Astrocyte (in vitro differentiated cells and primary cell): Measurements from ENCODE around the gene RASA4.
"Not testable (repeated sequence)": the region's sequence is repeated elsewhere in the genome, so short reads cannot be mapped to it uniquely, and the experiment has no call there.

Experiments used
- EZH2 ChIP-seq: IDR thresholded peaks from 2 replicates; pipeline ENCODE4 v1.6.1; 2012; ENCODE audit warnings: mild to moderate bottlenecking, low read length, inconsistent platforms; ENCODE audit not compliant: insufficient read depth
- TF ChIP-seq, protein P1 (sequence below): IDR thresholded peaks from 2 replicates; pipeline ENCODE4 v1.5.1; 2011; ENCODE audit warnings: low read depth, mild to moderate bottlenecking, inconsistent platforms, low read length, moderate library complexity; ENCODE audit not compliant: insufficient read depth

GRCh38 chr7:102532127-102532526, 84.4 kb downstream of the RASA4 start:
- TF ChIP-seq, protein P1, sequence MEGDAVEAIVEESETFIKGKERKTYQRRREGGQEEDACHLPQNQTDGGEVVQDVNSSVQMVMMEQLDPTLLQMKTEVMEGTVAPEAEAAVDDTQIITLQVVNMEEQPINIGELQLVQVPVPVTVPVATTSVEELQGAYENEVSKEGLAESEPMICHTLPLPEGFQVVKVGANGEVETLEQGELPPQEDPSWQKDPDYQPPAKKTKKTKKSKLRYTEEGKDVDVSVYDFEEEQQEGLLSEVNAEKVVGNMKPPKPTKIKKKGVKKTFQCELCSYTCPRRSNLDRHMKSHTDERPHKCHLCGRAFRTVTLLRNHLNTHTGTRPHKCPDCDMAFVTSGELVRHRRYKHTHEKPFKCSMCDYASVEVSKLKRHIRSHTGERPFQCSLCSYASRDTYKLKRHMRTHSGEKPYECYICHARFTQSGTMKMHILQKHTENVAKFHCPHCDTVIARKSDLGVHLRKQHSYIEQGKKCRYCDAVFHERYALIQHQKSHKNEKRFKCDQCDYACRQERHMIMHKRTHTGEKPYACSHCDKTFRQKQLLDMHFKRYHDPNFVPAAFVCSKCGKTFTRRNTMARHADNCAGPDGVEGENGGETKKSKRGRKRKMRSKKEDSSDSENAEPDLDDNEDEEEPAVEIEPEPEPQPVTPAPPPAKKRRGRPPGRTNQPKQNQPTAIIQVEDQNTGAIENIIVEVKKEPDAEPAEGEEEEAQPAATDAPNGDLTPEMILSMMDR, result not testable (repeated sequence)
- not testable (repeated sequence) for TF ChIP-seq EZH2
